H1 (cell line): Measurements from ENCODE around the gene ADGRL3. TPM values are rescaled to one million over a fixed set of nuclear protein-coding genes. Genes with fewer than 3 reads are reported as not detected.

Experiments
- CTCF ChIA-PET: fragments of 300-600 bp; sonication (Branson Sonifier 250); formaldehyde crosslinking; loops from one replicate; lab custom pipeline; 2021; ENCODE audit not compliant: partially characterized antibody; lab: Charles Lee
- POLR2A ChIA-PET: fragments of 300-600 bp; sonication (Branson Sonifier 250); formaldehyde crosslinking; loops from one replicate; lab custom pipeline; 2021; ENCODE audit warnings: inconsistent platforms; ENCODE audit not compliant: partially characterized antibody; lab: Charles Lee
- DNase-seq, 2 experiments: peaks; one replicate each; pipeline versions ENCODE4 v3.0.0 to v3.0.0-alpha.2; 2010 to 2022; ENCODE audit warnings: low spot score in 2 of 2, low read depth in 1 of 2, mixed read lengths in 1 of 2
- FAIRE-seq: peaks from 2 replicates; lab custom pipeline; 2011; peaks lifted over from hg19 to GRCh38; lab: Jason Lieb, UNC
- H2AFZ ChIP-seq: 2 replicates; pipeline ENCODE4 v1.8.1; 2012; ENCODE audit warnings: low read length, inconsistent platforms
- H2AK5ac ChIP-seq: 2 replicates; pipeline ENCODE4 v1.6.1; 2013; ENCODE audit warnings: low read depth, low read length
- H2BK120ac ChIP-seq: replicated peaks from 2 replicates; pipeline ENCODE3; 2013; ENCODE audit warnings: low read depth, low read length, inconsistent platforms
- H2BK12ac ChIP-seq: 2 replicates; pipeline ENCODE4 v1.6.1; 2013; ENCODE audit warnings: low read depth, low read length
- H2BK15ac ChIP-seq: 2 replicates; pipeline ENCODE4 v1.6.1; 2013; ENCODE audit warnings: low read length
- H2BK20ac ChIP-seq: 2 replicates; pipeline ENCODE4 v1.6.1; 2013; ENCODE audit warnings: low read length
- H2BK5ac ChIP-seq: 2 replicates; pipeline ENCODE4 v1.6.1; 2013; ENCODE audit warnings: low read depth, low read length
- H3K14ac ChIP-seq: 2 replicates; pipeline ENCODE4 v1.6.1; 2013; ENCODE audit warnings: inconsistent platforms; ENCODE audit not compliant: insufficient read length
- H3K18ac ChIP-seq: 2 replicates; pipeline ENCODE4 v1.6.1; 2013; ENCODE audit warnings: low read length; ENCODE audit errors: extremely low read depth
- H3K23ac ChIP-seq: 2 replicates; pipeline ENCODE4 v1.6.1; 2013; ENCODE audit warnings: inconsistent platforms; ENCODE audit not compliant: insufficient read length
- H3K23me2 ChIP-seq: 2 replicates; pipeline ENCODE4 v1.6.1; 2013; ENCODE audit warnings: low read depth, low read length
- H3K27ac ChIP-seq: 2 replicates; pipeline ENCODE4 v1.6.1; 2011; ENCODE audit warnings: low read depth, low read length, inconsistent platforms
- H3K27me3 ChIP-seq, 4 experiments: replicated peaks in 1 of 4; 1 replicate in 1 of 4; 2 replicates in 3 of 4; pipeline versions ENCODE4 v1.6.1 to v1.8.1; 2011 to 2013; ENCODE audit warnings: low read length in 3 of 4, mild to moderate bottlenecking in 3 of 4, inconsistent platforms in 2 of 4, mixed read lengths in 2 of 4, moderate library complexity in 1 of 4; ENCODE audit not compliant: control insufficient read depth in 3 of 4, insufficient read depth in 3 of 4; ENCODE audit errors: extremely low read depth in 1 of 4
- H3K36me3 ChIP-seq, 4 experiments: 2 replicates each; pipeline versions ENCODE4 v1.6.1 to v1.8.1; 2011 to 2013; ENCODE audit warnings: mild to moderate bottlenecking in 4 of 4, low read length in 3 of 4, moderate library complexity in 2 of 4, control low read depth in 1 of 4, inconsistent platforms in 1 of 4; ENCODE audit not compliant: insufficient read depth in 4 of 4, control insufficient read depth in 2 of 4
- H3K4ac ChIP-seq: replicated peaks from 2 replicates; pipeline ENCODE3; 2013; ENCODE audit warnings: low read length, low read depth, mixed read lengths, inconsistent platforms; ENCODE audit not compliant: insufficient read length
- H3K4me1 ChIP-seq, 4 experiments: replicated peaks in 1 of 4; 1 replicate in 1 of 4; 2 replicates in 3 of 4; pipeline versions ENCODE4 v1.6.1 to v1.8.1; 2011 to 2013; ENCODE audit warnings: low read length in 3 of 4, inconsistent platforms in 2 of 4, mixed read lengths in 1 of 4; ENCODE audit not compliant: insufficient read depth in 4 of 4, control insufficient read depth in 3 of 4
- H3K4me2 ChIP-seq, 2 experiments: 2 replicates each; pipeline versions ENCODE4 v1.6.1 to v1.8.1; 2011 to 2013; ENCODE audit warnings: low read depth in 2 of 2, low read length in 2 of 2, control low read depth in 1 of 2, inconsistent platforms in 1 of 2, mild to moderate bottlenecking in 1 of 2; ENCODE audit not compliant: insufficient read depth in 1 of 2
- H3K4me3 ChIP-seq, 4 experiments: fragments of 200-600, 300-600 bp in 1 of 4; sonication (generic), shearing (Covaris generic), sonication (Bioruptor Twin) in 1 of 4; 2 replicates each; pipeline versions ENCODE4 v1.5.1 to v1.8.1; 2011 to 2016; ENCODE audit warnings: low read length in 4 of 4, low read depth in 3 of 4, control low read depth in 2 of 4, inconsistent platforms in 2 of 4, mild to moderate bottlenecking in 2 of 4, mixed read lengths in 1 of 4, moderate library complexity in 1 of 4; ENCODE audit not compliant: insufficient read depth in 2 of 4; ENCODE audit errors: extremely low read depth in 1 of 4
- H3K56ac ChIP-seq: replicated peaks from 2 replicates; pipeline ENCODE3; 2013; ENCODE audit warnings: low read depth, mild to moderate bottlenecking, mixed read lengths, low read length, inconsistent platforms; ENCODE audit not compliant: insufficient read length
- H3K79me1 ChIP-seq: 2 replicates; pipeline ENCODE4 v1.6.1; 2013; ENCODE audit warnings: low read depth, low read length, control low read depth
- H3K79me2 ChIP-seq, 2 experiments: 2 replicates each; pipeline versions ENCODE4 v1.6.1 to v1.8.1; 2012 to 2013; ENCODE audit warnings: low read length in 2 of 2, mild to moderate bottlenecking in 2 of 2, inconsistent platforms in 1 of 2; ENCODE audit not compliant: insufficient read depth in 2 of 2, control insufficient read depth in 1 of 2
- H3K9ac ChIP-seq, 4 experiments: replicated peaks in 1 of 4; 1 replicate in 1 of 4; 2 replicates in 3 of 4; pipeline versions ENCODE4 v1.6.1 to v1.8.1; 2011 to 2013; ENCODE audit warnings: low read depth in 3 of 4, low read length in 3 of 4, control low read depth in 2 of 4, mild to moderate bottlenecking in 2 of 4, moderate library complexity in 2 of 4, inconsistent platforms in 1 of 4; ENCODE audit errors: extremely low read depth in 1 of 4
- H3K9me3 ChIP-seq, 2 experiments: 2 replicates each; pipeline versions ENCODE4 v1.6.1 to v1.8.1; 2012 to 2013; ENCODE audit warnings: mild to moderate bottlenecking in 2 of 2, moderate library complexity in 2 of 2, control low read depth in 1 of 2, inconsistent platforms in 1 of 2, low read depth in 1 of 2, low read length in 1 of 2, mixed read lengths in 1 of 2; ENCODE audit not compliant: insufficient read depth in 2 of 2
- H4K20me1 ChIP-seq, 2 experiments: replicated peaks in 1 of 2; 2 replicates each; pipeline versions ENCODE3 to v1.8.1; 2011 to 2013; ENCODE audit warnings: inconsistent platforms in 2 of 2, low read length in 2 of 2, mild to moderate bottlenecking in 1 of 2; ENCODE audit not compliant: insufficient read depth in 2 of 2, control insufficient read depth in 1 of 2
- H4K5ac ChIP-seq: 2 replicates; pipeline ENCODE4 v1.6.1; 2013; ENCODE audit warnings: low read length, low read depth, mixed read lengths, inconsistent platforms; ENCODE audit not compliant: insufficient read length
- H4K8ac ChIP-seq: 2 replicates; pipeline ENCODE4 v1.8.0; 2013; ENCODE audit warnings: mild to moderate bottlenecking, moderate library complexity, low read length, inconsistent platforms; ENCODE audit not compliant: insufficient read depth; ENCODE audit errors: extremely low read depth
- H4K91ac ChIP-seq: replicated peaks from 2 replicates; pipeline ENCODE3; 2013; ENCODE audit warnings: low read length, mixed read lengths, inconsistent platforms; ENCODE audit not compliant: insufficient read length
- ATF2 ChIP-seq: IDR thresholded peaks from 2 replicates; pipeline ENCODE4 v1.6.1; 2012; ENCODE audit warnings: low read length, inconsistent platforms
- CBX5 ChIP-seq: fragments of 300-800, 300-1000 bp; sonication (generic); IDR thresholded peaks from 2 replicates; pipeline ENCODE4 v1.7.1; 2016; ENCODE audit warnings: antibody characterized with exemption, low read length, low read depth
- CBX8 ChIP-seq: fragments of 300-800, 300-1000 bp; sonication (generic); IDR thresholded peaks from 2 replicates; pipeline ENCODE4 v1.7.1; 2016; ENCODE audit warnings: low read depth, low read length, borderline replicate concordance
- CHD1 ChIP-seq: IDR thresholded peaks from 2 replicates; pipeline ENCODE4 v1.6.1; 2012; ENCODE audit warnings: low read depth, low read length, improper control_type of control experiment
- CHD2 ChIP-seq: IDR thresholded peaks from 2 replicates; pipeline ENCODE4 v1.6.1; 2012; ENCODE audit warnings: low read length, improper control_type of control experiment
- EP300 ChIP-seq, 2 experiments: IDR thresholded peaks; 1 replicate in 1 of 2; 2 replicates in 1 of 2; pipeline ENCODE4 v1.6.1; 2011 to 2012; ENCODE audit warnings: low read depth in 2 of 2, low read length in 2 of 2, mild to moderate bottlenecking in 2 of 2, borderline replicate concordance in 1 of 2, inconsistent platforms in 1 of 2, moderate library complexity in 1 of 2
- JUND ChIP-seq: IDR thresholded peaks from 2 replicates; pipeline ENCODE4 v1.6.1; 2011; ENCODE audit warnings: mild to moderate bottlenecking, improper control_type of control experiment, low read length
- KDM1A ChIP-seq: fragments of 200-600, 300-600 bp; sonication (generic); IDR thresholded peaks from 2 replicates; pipeline ENCODE4 v1.7.1; 2016; ENCODE audit warnings: mild to moderate bottlenecking, low read length, borderline replicate concordance
- NRF1 ChIP-seq: IDR thresholded peaks from 2 replicates; pipeline ENCODE4 v1.6.1; 2011; ENCODE audit warnings: mild to moderate bottlenecking, low read depth, low read length, improper control_type of control experiment
- RNF2 ChIP-seq: fragments of 200-900, 300-1000 bp; sonication (generic); IDR thresholded peaks from 2 replicates; pipeline ENCODE4 v1.7.1; 2016; ENCODE audit warnings: borderline replicate concordance, low read depth, mild to moderate bottlenecking, antibody characterized with exemption, low read length; ENCODE audit not compliant: poor library complexity, severe bottlenecking; ENCODE audit errors: missing control alignments
- SIRT6 ChIP-seq: IDR thresholded peaks from one replicate; pipeline ENCODE4 v1.7.1; 2012; ENCODE audit warnings: low read length, inconsistent platforms
- SP4 ChIP-seq: IDR thresholded peaks from 2 replicates; pipeline ENCODE4 v1.6.1; 2012; ENCODE audit warnings: low read length, inconsistent platforms
- TEAD4 ChIP-seq: IDR thresholded peaks from 2 replicates; pipeline ENCODE4 v1.6.1; 2012; ENCODE audit warnings: low read depth, low read length, inconsistent platforms, mixed read lengths
- ZNF274 ChIP-seq: IDR thresholded peaks from 2 replicates; pipeline ENCODE4 v1.7.0; 2012; ENCODE audit warnings: low read length, borderline replicate concordance; ENCODE audit errors: extremely low read depth
- WGBS, 2 experiments: shearing (Covaris generic) in 1 of 2; methylation state at CpG; one replicate each; pipeline versions ENCODE4 v1.1.6 to v1.1.7; 2013 to 2015; ENCODE audit warnings: low lambda C conversion rate in 2 of 2, mixed read lengths in 2 of 2, inconsistent platforms in 1 of 2, low coverage in 1 of 2, missing lambda C conversion rate in 1 of 2; ENCODE audit not compliant: insufficient replicate concordance in 2 of 2, insufficient coverage in 1 of 2, insufficient read length in 1 of 2; ENCODE audit errors: extremely low coverage in 1 of 2, missing lambda C conversion rate in 1 of 2; 5-methylcytosine and 5-hydroxymethylcytosine counted together
- polyA plus RNA-seq, 7 experiments: library from polyadenylated mRNA; depleted of rRNA in 3 of 7; stranded (reverse) in 5 of 7; unstranded in 2 of 7; fragments of >200 nt in 5 of 7; fragments of 200-250 nt in 2 of 7; gene quantifications; 1 replicate in 5 of 7; 2 replicates in 1 of 7; 4 replicates in 1 of 7; pipeline versions ENCODE4 v1.2.1 to v1.2.3, GENCODE V29; 2011 to 2013; ENCODE audit warnings: missing spikeins in 2 of 7, mixed read lengths in 2 of 7
- total RNA-seq: library from RNA; stranded (reverse); fragmentation: NEBNext Ultra II Directional; extraction: Animal tissue kit (Norgen Biotek cat#: 25700); gene quantifications from 2 replicates; pipeline ENCODE4 v1.2.1, GENCODE V29; 2021

ADGRL3 gene
- total and polyA plus RNA-seq, 2 of the 8 experiments (the other 6 are each of a cell fraction or from before 2014, with no cell fraction given) = 6.6 to 13.0 TPM

GRCh38 chr4:61820136-61820535, 620.0 kb downstream of the ADGRL3 start:
- H2BK20ac ChIP-seq = no peak overlapping the region
- H3K9me3 ChIP-seq = no peaks in the 10 kb centered on the region
- FAIRE-seq (no peak), DNase-seq (no peak)
- no peak overlapping the region for H4K91ac ChIP-seq
- no peaks in the 10 kb centered on the region for H3K79me2 ChIP-seq
- H3K23ac ChIP-seq = no peak overlapping the region
- no peak overlapping the region for H3K27ac ChIP-seq
- H2BK12ac ChIP-seq = no peak overlapping the region
- no peaks in the 10 kb centered on the region for H3K79me1 ChIP-seq
- no peak overlapping the region for H3K9ac ChIP-seq
- H3K18ac ChIP-seq = no peak overlapping the region
- no peaks in the 10 kb centered on the region for H3K27me3 ChIP-seq
- no peak overlapping the region for H3K56ac ChIP-seq
- no peaks in the 10 kb centered on the region for H3K4me1 ChIP-seq
- no peak overlapping the region for H2BK120ac ChIP-seq
- H3K4ac ChIP-seq = no peak overlapping the region
- H2AFZ ChIP-seq = no peak overlapping the region
- no peaks in the 10 kb centered on the region; a peak in 1 of 8 replicates for H3K36me3 ChIP-seq
- no peak overlapping the region for H3K4me3 ChIP-seq
- H3K4me2 ChIP-seq = no peak overlapping the region
- H2BK5ac ChIP-seq = no peak overlapping the region
- no peak overlapping the region for H4K8ac ChIP-seq
- 82% methylated on average over 3 of the region's 3 CpGs; no CpG with 5 or more reads in 1 of the 2 experiments for WGBS, 2 experiments
- H4K5ac ChIP-seq = no peak overlapping the region
- no peaks in the 10 kb centered on the region for H3K23me2 ChIP-seq
- H2AK5ac ChIP-seq = no peak overlapping the region
- ChIA-PET POLR2A (no interaction called here), CTCF (no interaction called here)
- no peak overlapping the region for H3K14ac ChIP-seq
- H2BK15ac ChIP-seq = no peak overlapping the region
- no peaks in the 10 kb centered on the region for H4K20me1 ChIP-seq
- TF ChIP-seq SIRT6 (no peak), EP300 (IDR thresholded peaks at IDR 0.05; ENCODE audit: borderline replicate concordance in 1 of 2, low read depth in 2 of 2, low read length in 2 of 2) (no peak), SP4 (no peak), RNF2 (no peak), CBX5 (no peak), ZNF274 (no peak), JUND (no peak), KDM1A (no peak), NRF1 (no peak), ATF2 (no peak), CBX8 (no peak), CHD1 (no peak), TEAD4 (no peak), CHD2 (no peak)
